ENCODE measurements around the gene ZNF580.

The ZNF580 gene

GRCh38 chr19:55667511-55667910 lies 26.7 kb downstream of the ZNF580 start:
- Histone ChIP-seq H4K8ac (ENCODE audit: low read depth, low read length) (no peak overlapping the region), H3K4me1 (ENCODE audit: control insufficient read depth in 2 of 2, insufficient read depth in 1 of 2, low read depth in 1 of 2, low read length in 2 of 2) (peaks cover 0 to 5% of the 10 kb centered on the region in 2 donors), H3K4me3 (ENCODE audit: low read length in 2 of 2) (no peak overlapping the region), H3K27ac (replicated peaks; ENCODE audit: low read length) (no peak overlapping the region), H3K23ac (ENCODE audit: low read depth, low read length, poor library complexity) (peak overlapping the region; percentile 55), H3K9ac (ENCODE audit: low read depth, low read length, poor library complexity) (no peak overlapping the region), H3K27me3 (ENCODE audit: control insufficient read depth in 3 of 3, insufficient read depth in 3 of 3, low read depth in 1 of 3, low read length in 3 of 3) (no peaks in the 10 kb centered on the region), H2BK15ac (ENCODE audit: low read length) (no peak overlapping the region), H2BK5ac (ENCODE audit: low read length) (no peak overlapping the region), H3K14ac (ENCODE audit: low read length) (no peak overlapping the region), H3K18ac (ENCODE audit: low read length) (no peak overlapping the region), H3K4me2 (ENCODE audit: insufficient read depth, low read length, poor library complexity, severe bottlenecking) (no peak overlapping the region), H4K91ac (ENCODE audit: low read depth, low read length, poor library complexity) (no peak overlapping the region), H3K4ac (ENCODE audit: low read length) (no peak overlapping the region), H2BK120ac (ENCODE audit: low read depth, low read length) (no peak overlapping the region), H3K79me1 (ENCODE audit: low read depth, low read length) (peaks cover 56% of the 10 kb centered on the region), H3K9me3 (replicated peaks in 1 of 2; ENCODE audit: control insufficient read depth in 2 of 2, insufficient read depth in 1 of 2, low read depth in 1 of 2, low read length in 2 of 2) (no peaks in the 10 kb centered on the region), H3K36me3 (replicated peaks in 1 of 2; ENCODE audit: control insufficient read depth in 2 of 2, insufficient read depth in 2 of 2, low read length in 2 of 2) (peaks cover 71 to 95% of the 10 kb centered on the region in 2 donors), H2AFZ (ENCODE audit: low read length) (no peak overlapping the region), H2AK5ac (ENCODE audit: low read depth, low read length) (no peak overlapping the region), H2BK12ac (ENCODE audit: low read length) (no peak overlapping the region)
- no peak for DNase-seq (ENCODE audit: low spot score)
- no CpG with 5 or more reads among the region's 12 CpGs for WGBS, 2 donors (ENCODE audit: extremely low coverage in 2 of 2, insufficient read length in 2 of 2, insufficient replicate concordance in 1 of 2)

GRCh38 chr19:55667958-55668357 lies 27.2 kb downstream of the ZNF580 start:
- H2BK12ac ChIP-seq (ENCODE audit: low read length): no peak overlapping the region
- H2BK15ac ChIP-seq (ENCODE audit: low read length): no peak overlapping the region
- H3K27me3 ChIP-seq (ENCODE audit: control insufficient read depth in 3 of 3, insufficient read depth in 3 of 3, low read depth in 1 of 3, low read length in 3 of 3): no peaks in the 10 kb centered on the region
- H3K4me2 ChIP-seq (ENCODE audit: insufficient read depth, low read length, poor library complexity, severe bottlenecking): no peak overlapping the region
- H3K4me1 ChIP-seq (ENCODE audit: control insufficient read depth in 2 of 2, insufficient read depth in 1 of 2, low read depth in 1 of 2, low read length in 2 of 2): peaks cover 0 to 5% of the 10 kb centered on the region in 2 donors
- H2BK5ac ChIP-seq (ENCODE audit: low read length): no peak overlapping the region
- H3K4me3 ChIP-seq (ENCODE audit: low read length in 2 of 2): no peak overlapping the region
- H2AFZ ChIP-seq (ENCODE audit: low read length): no peak overlapping the region
- peaks cover 66 to 92% of the 10 kb centered on the region in 2 donors for H3K36me3 ChIP-seq (replicated peaks in 1 of 2; ENCODE audit: control insufficient read depth in 2 of 2, insufficient read depth in 2 of 2, low read length in 2 of 2)
- no peak overlapping the region for H4K8ac ChIP-seq (ENCODE audit: low read depth, low read length)
- H3K23ac ChIP-seq (ENCODE audit: low read depth, low read length, poor library complexity): no peak overlapping the region
- H2BK120ac ChIP-seq (ENCODE audit: low read depth, low read length): no peak overlapping the region
- H4K91ac ChIP-seq (ENCODE audit: low read depth, low read length, poor library complexity): no peak overlapping the region
- H3K14ac ChIP-seq (ENCODE audit: low read length): no peak overlapping the region
- no CpG with 5 or more reads among the region's 11 CpGs for WGBS, 2 donors (ENCODE audit: extremely low coverage in 2 of 2, insufficient read length in 2 of 2, insufficient replicate concordance in 1 of 2)
- H3K9me3 ChIP-seq (replicated peaks in 1 of 2; ENCODE audit: control insufficient read depth in 2 of 2, insufficient read depth in 1 of 2, low read depth in 1 of 2, low read length in 2 of 2): no peaks in the 10 kb centered on the region
- DNase-seq (ENCODE audit: low spot score): no peak
- H3K9ac ChIP-seq (ENCODE audit: low read depth, low read length, poor library complexity): no peak overlapping the region
- H3K4ac ChIP-seq (ENCODE audit: low read length): no peak overlapping the region
- H3K79me1 ChIP-seq (ENCODE audit: low read depth, low read length): peaks cover 53% of the 10 kb centered on the region
- H2AK5ac ChIP-seq (ENCODE audit: low read depth, low read length): no peak overlapping the region
- no peak overlapping the region for H3K18ac ChIP-seq (ENCODE audit: low read length)
- H3K27ac ChIP-seq (replicated peaks; ENCODE audit: low read length): no peak overlapping the region

- Histone ChIP-seq H2AFZ (ENCODE audit: low read length) (no peak overlapping the region), H3K27ac (replicated peaks; ENCODE audit: low read length) (no peak overlapping the region), H3K79me1 (ENCODE audit: low read depth, low read length) (peaks cover 47% of the 10 kb centered on the region), H3K4ac (ENCODE audit: low read length) (no peak overlapping the region), H3K4me2 (ENCODE audit: insufficient read depth, low read length, poor library complexity, severe bottlenecking) (no peak overlapping the region), H3K4me1 (ENCODE audit: control insufficient read depth in 2 of 2, insufficient read depth in 1 of 2, low read depth in 1 of 2, low read length in 2 of 2) (peaks cover 5 to 6% of the 10 kb centered on the region in 2 donors), H2BK12ac (ENCODE audit: low read length) (no peak overlapping the region), H2BK5ac (ENCODE audit: low read length) (no peak overlapping the region), H3K18ac (ENCODE audit: low read length) (no peak overlapping the region), H3K36me3 (replicated peaks in 1 of 2; ENCODE audit: control insufficient read depth in 2 of 2, insufficient read depth in 2 of 2, low read length in 2 of 2) (peaks cover 62 to 91% of the 10 kb centered on the region in 2 donors), H4K91ac (ENCODE audit: low read depth, low read length, poor library complexity) (no peak overlapping the region), H2BK120ac (ENCODE audit: low read depth, low read length) (no peak overlapping the region), H2AK5ac (ENCODE audit: low read depth, low read length) (no peak overlapping the region), H3K4me3 (ENCODE audit: low read length in 2 of 2) (no peak overlapping the region), H3K14ac (ENCODE audit: low read length) (no peak overlapping the region), H3K9ac (ENCODE audit: low read depth, low read length, poor library complexity) (no peak overlapping the region), H2BK15ac (ENCODE audit: low read length) (no peak overlapping the region), H4K8ac (ENCODE audit: low read depth, low read length) (no peak overlapping the region), H3K23ac (ENCODE audit: low read depth, low read length, poor library complexity) (no peak overlapping the region), H3K9me3 (replicated peaks in 1 of 2; ENCODE audit: control insufficient read depth in 2 of 2, insufficient read depth in 1 of 2, low read depth in 1 of 2, low read length in 2 of 2) (no peaks in the 10 kb centered on the region), H3K27me3 (ENCODE audit: control insufficient read depth in 3 of 3, insufficient read depth in 3 of 3, low read depth in 1 of 3, low read length in 3 of 3) (no peaks in the 10 kb centered on the region)
- DNase-seq (ENCODE audit: low spot score): no peak
- no CpG with 5 or more reads among the region's 30 CpGs for WGBS, 2 donors (ENCODE audit: extremely low coverage in 2 of 2, insufficient read length in 2 of 2, insufficient replicate concordance in 1 of 2)
Observed at GRCh38 chr19:55668603-55669348, 28.0 kb downstream of the ZNF580 start.

- Histone ChIP-seq H3K4me3 (ENCODE audit: low read length in 2 of 2) (no peak overlapping the region), H3K4me2 (ENCODE audit: insufficient read depth, low read length, poor library complexity, severe bottlenecking) (no peak overlapping the region), H2BK120ac (ENCODE audit: low read depth, low read length) (peak overlapping the region; percentile 96), H4K91ac (ENCODE audit: low read depth, low read length, poor library complexity) (no peak overlapping the region), H2AFZ (ENCODE audit: low read length) (no peak overlapping the region), H3K36me3 (replicated peaks in 1 of 2; ENCODE audit: control insufficient read depth in 2 of 2, insufficient read depth in 2 of 2, low read length in 2 of 2) (peaks cover 55 to 87% of the 10 kb centered on the region in 2 donors), H3K23ac (ENCODE audit: low read depth, low read length, poor library complexity) (no peak overlapping the region), H3K27me3 (ENCODE audit: control insufficient read depth in 3 of 3, insufficient read depth in 3 of 3, low read depth in 1 of 3, low read length in 3 of 3) (no peaks in the 10 kb centered on the region), H4K8ac (ENCODE audit: low read depth, low read length) (peak overlapping the region; percentile 82), H3K4me1 (ENCODE audit: control insufficient read depth in 2 of 2, insufficient read depth in 1 of 2, low read depth in 1 of 2, low read length in 2 of 2) (peaks cover 5 to 10% of the 10 kb centered on the region in 2 donors), H2BK12ac (ENCODE audit: low read length) (peak overlapping the region; percentile 100), H3K79me1 (ENCODE audit: low read depth, low read length) (peaks cover 39% of the 10 kb centered on the region), H3K9me3 (replicated peaks in 1 of 2; ENCODE audit: control insufficient read depth in 2 of 2, insufficient read depth in 1 of 2, low read depth in 1 of 2, low read length in 2 of 2) (no peaks in the 10 kb centered on the region), H3K27ac (replicated peaks; ENCODE audit: low read length) (no peak overlapping the region), H2AK5ac (ENCODE audit: low read depth, low read length) (peak overlapping the region; percentile 95), H3K18ac (ENCODE audit: low read length) (no peak overlapping the region), H3K4ac (ENCODE audit: low read length) (no peak overlapping the region), H3K9ac (ENCODE audit: low read depth, low read length, poor library complexity) (peak overlapping the region; percentile 70), H3K14ac (ENCODE audit: low read length) (no peak overlapping the region), H2BK5ac (ENCODE audit: low read length) (peak overlapping the region; percentile 11), H2BK15ac (ENCODE audit: low read length) (peak overlapping the region; percentile 89)
- no peak for DNase-seq (ENCODE audit: low spot score)
- no CpG with 5 or more reads among the region's 43 CpGs for WGBS, 2 donors (ENCODE audit: extremely low coverage in 2 of 2, insufficient read length in 2 of 2, insufficient replicate concordance in 1 of 2)
Observed at GRCh38 chr19:55669418-55670279, 28.8 kb downstream of the ZNF580 start.
